GM23338 (cell line): ENCODE measurements around the gene ANKRD2. TPM values are rescaled to one million over a fixed set of nuclear protein-coding genes. Genes with fewer than 3 reads are reported as not detected.

Experiments
- ATAC-seq: fragments of 200-7000 bp; cut with Tn5 transposase; 3 replicates; pipeline ENCODE4 v1.9.1; 2020
- DNase-seq: peaks from one replicate; pipeline ENCODE4 v3.0.0-alpha.2; 2015; ENCODE audit warnings: low spot score
- H2AFZ ChIP-seq: fragments of 200-600 bp; sonication (generic); 2 replicates; pipeline ENCODE4 v1.8.0; 2016; ENCODE audit warnings: antibody characterized with exemption, mild to moderate bottlenecking, moderate library complexity
- H3F3A ChIP-seq: fragments of 200-600 bp; sonication (generic); replicated peaks from 2 replicates; pipeline ENCODE4 v1.8.0; 2017; ENCODE audit warnings: antibody characterized with exemption, mixed run types, low read depth
- H3K27ac ChIP-seq: fragments of 200-600 bp; sonication (generic); 2 replicates; pipeline ENCODE4 v1.6.1; 2016; ENCODE audit warnings: low read depth
- H3K27me3 ChIP-seq: fragments of 200-600 bp; sonication (generic); 2 replicates; pipeline ENCODE4 v1.8.0; 2016; ENCODE audit warnings: mild to moderate bottlenecking, mixed run types, moderate library complexity; ENCODE audit not compliant: insufficient read depth
- H3K36me3 ChIP-seq: fragments of 200-600 bp; sonication (generic); 2 replicates; pipeline ENCODE4 v1.8.0; 2016; ENCODE audit warnings: mild to moderate bottlenecking; ENCODE audit not compliant: insufficient read depth
- H3K4me1 ChIP-seq: fragments of 200-600 bp; sonication (generic); 2 replicates; pipeline ENCODE4 v1.8.0; 2016; ENCODE audit warnings: mild to moderate bottlenecking, moderate library complexity; ENCODE audit not compliant: insufficient read depth
- H3K4me2 ChIP-seq: fragments of 200-600 bp; sonication (generic); 2 replicates; pipeline ENCODE4 v1.7.1; 2017; ENCODE audit warnings: mixed run types
- H3K4me3 ChIP-seq: fragments of 200-600 bp; sonication (generic); 2 replicates; pipeline ENCODE4 v1.6.1; 2016; ENCODE audit warnings: mixed run types
- H3K79me2 ChIP-seq: fragments of 200-600 bp; sonication (generic); replicated peaks from 2 replicates; pipeline ENCODE4 v1.8.0; 2017; ENCODE audit warnings: mild to moderate bottlenecking; ENCODE audit not compliant: insufficient read depth
- H3K9me2 ChIP-seq: fragments of 200-600 bp; sonication (generic); 2 replicates; pipeline ENCODE4 v1.8.0; 2017; ENCODE audit not compliant: insufficient read depth
- H4K20me1 ChIP-seq: fragments of 200-600 bp; sonication (generic); replicated peaks from 2 replicates; pipeline ENCODE4 v1.8.0; 2017; ENCODE audit warnings: mild to moderate bottlenecking; ENCODE audit not compliant: insufficient read depth
- H3K27ac Mint-ChIP-seq: 2 replicates; pipeline ENCODE4 v1.8.0; 2020; ENCODE audit warnings: inconsistent platforms, mild to moderate bottlenecking, moderate library complexity, mixed read lengths
- H3K27me3 Mint-ChIP-seq: 3 replicates; pipeline ENCODE4 v1.8.0; 2022; ENCODE audit warnings: low read depth, mild to moderate bottlenecking, moderate library complexity, mixed read lengths, inconsistent platforms; ENCODE audit not compliant: insufficient read depth, poor library complexity
- H3K36me3 Mint-ChIP-seq: 3 replicates; pipeline ENCODE4 v1.8.0; 2021; ENCODE audit warnings: low read depth, mild to moderate bottlenecking, inconsistent platforms, moderate library complexity, mixed read lengths
- H3K4me1 Mint-ChIP-seq: 3 replicates; pipeline ENCODE4 v1.8.0; 2020; ENCODE audit warnings: mild to moderate bottlenecking, inconsistent platforms, mixed read lengths
- H3K4me3 Mint-ChIP-seq: 3 replicates; pipeline ENCODE4 v1.8.0; 2021; ENCODE audit warnings: moderate library complexity, mild to moderate bottlenecking, inconsistent platforms, mixed read lengths
- H3K9me3 Mint-ChIP-seq: 3 replicates; pipeline ENCODE4 v1.8.0; 2020; ENCODE audit warnings: moderate library complexity, mild to moderate bottlenecking, inconsistent platforms, mixed read lengths
- CREB1 ChIP-seq: fragments of 250-450 bp; sonication (Bioruptor Pico); IDR thresholded peaks from 2 replicates; pipeline ENCODE4 v1.5.0; 2020; ENCODE audit warnings: low read depth, mild to moderate bottlenecking, moderate library complexity
- EZH2 ChIP-seq: fragments of 200-600 bp; sonication (generic); IDR thresholded peaks from one replicate; pipeline ENCODE4 v1.8.0; 2017; ENCODE audit warnings: antibody characterized with exemption, mild to moderate bottlenecking, low read depth; ENCODE audit not compliant: unreplicated experiment
- EZH2phosphoT487 ChIP-seq: fragments of 200-600 bp; sonication (generic); IDR thresholded peaks from one replicate; pipeline ENCODE4 v1.8.1; 2018; ENCODE audit warnings: antibody characterized with exemption; ENCODE audit not compliant: unreplicated experiment
- JUNB ChIP-seq: IDR thresholded peaks from one replicate; pipeline ENCODE4 v1.6.1; 2016; ENCODE audit warnings: antibody characterized with exemption; ENCODE audit not compliant: unreplicated experiment
- NANOG ChIP-seq: IDR thresholded peaks from 2 replicates; pipeline ENCODE4 v1.6.1; 2016; ENCODE audit warnings: antibody characterized with exemption, borderline replicate concordance
- POLR2AphosphoS5 ChIP-seq: IDR thresholded peaks from 2 replicates; pipeline ENCODE4 v1.6.1; 2016; ENCODE audit warnings: antibody characterized with exemption, low read depth
- STAT1 ChIP-seq: IDR thresholded peaks from one replicate; pipeline ENCODE4 v1.6.1; 2016; ENCODE audit warnings: antibody characterized with exemption; ENCODE audit not compliant: unreplicated experiment
- ZNF114 ChIP-seq: fragments of 250-450 bp; sonication (Bioruptor Pico); IDR thresholded peaks from 2 replicates; pipeline ENCODE4 v1.5.0; 2020; ENCODE audit warnings: mild to moderate bottlenecking, moderate library complexity
- ZNF331 ChIP-seq: fragments of 250-450 bp; sonication (Bioruptor Pico); IDR thresholded peaks from 2 replicates; pipeline ENCODE4 v1.5.0; 2020; ENCODE audit warnings: low read depth, mild to moderate bottlenecking, moderate library complexity
- polyA plus RNA-seq: library from polyadenylated mRNA; unstranded; fragments of >200 nt; fragmentation: Nextera tagmentation; extraction: Ambion mirVana; gene quantifications from 2 replicates; pipeline ENCODE4 v1.2.1, GENCODE V29; 2016
- total RNA-seq: library from RNA; depleted of rRNA; stranded (reverse); fragments of >200 nt; shearing (Covaris generic); gene quantifications from 2 replicates; pipeline ENCODE4 v1.2.3, GENCODE V29; 2014
- TF ChIP-seq, protein P1 (sequence below): IDR thresholded peaks from one replicate; pipeline ENCODE4 v1.6.1; 2018; ENCODE audit warnings: antibody characterized with exemption; ENCODE audit not compliant: unreplicated experiment
- TF ChIP-seq, protein P2 (sequence below): fragments of 250-450 bp; sonication (Bioruptor Pico); IDR thresholded peaks from 2 replicates; pipeline ENCODE4 v1.5.0; 2020; ENCODE audit warnings: mild to moderate bottlenecking, moderate library complexity
- TF ChIP-seq, protein P3 (sequence below), 2 experiments: fragments of 200-600 bp in 1 of 2; sonication (generic) in 1 of 2; conservative IDR thresholded peaks; 2 replicates each; pipeline versions ENCODE4 v1.5.1 to v1.6.1; 2016 to 2017; ENCODE audit warnings: antibody characterized with exemption in 2 of 2, low read depth in 2 of 2, mild to moderate bottlenecking in 2 of 2, moderate library complexity in 1 of 2
- TF ChIP-seq, protein P4 (sequence below): IDR thresholded peaks from 2 replicates; pipeline ENCODE4 v1.6.1; 2016; ENCODE audit warnings: antibody characterized with exemption

ANKRD2 gene
- total and polyA plus RNA-seq, 2 experiments from 2014 or later, result not detected

- Histone ChIP-seq H2AFZ (no peak overlapping the region), H3K4me2 (no peak overlapping the region), H3K4me3 (no peak overlapping the region), H3K4me1 (peaks cover 3% of the 10 kb centered on the region), H3K36me3 (no peaks in the 10 kb centered on the region), H3K27ac (no peak overlapping the region), H3K9me2 (no peaks in the 10 kb centered on the region), H3K27me3 (no peaks in the 10 kb centered on the region), H3K79me2 (no peaks in the 10 kb centered on the region), H4K20me1 (no peaks in the 10 kb centered on the region), H3F3A (no peaks in the 10 kb centered on the region)
- H3K36me3 Mint-ChIP-seq, result no peaks in the 10 kb centered on the region
- H3K9me3 Mint-ChIP-seq, result no peaks in the 10 kb centered on the region
- H3K4me3 Mint-ChIP-seq, result no peak overlapping the region
- H3K27ac Mint-ChIP-seq, result no peak overlapping the region
- DNase-seq, result no peak
- no peak for ATAC-seq
- peaks cover 8% of the 10 kb centered on the region for H3K27me3 Mint-ChIP-seq
- TF ChIP-seq ZNF331 (CRISPR knock-in tag) (no peak), JUNB (no peak), POLR2AphosphoS5 (no peak), ZNF114 (CRISPR knock-in tag) (no peak), EZH2 (no peak), NANOG (no peak), EZH2phosphoT487 (no peak), CREB1 (CRISPR knock-in tag) (no peak), STAT1 (no peak)
- TF ChIP-seq, protein P1, sequence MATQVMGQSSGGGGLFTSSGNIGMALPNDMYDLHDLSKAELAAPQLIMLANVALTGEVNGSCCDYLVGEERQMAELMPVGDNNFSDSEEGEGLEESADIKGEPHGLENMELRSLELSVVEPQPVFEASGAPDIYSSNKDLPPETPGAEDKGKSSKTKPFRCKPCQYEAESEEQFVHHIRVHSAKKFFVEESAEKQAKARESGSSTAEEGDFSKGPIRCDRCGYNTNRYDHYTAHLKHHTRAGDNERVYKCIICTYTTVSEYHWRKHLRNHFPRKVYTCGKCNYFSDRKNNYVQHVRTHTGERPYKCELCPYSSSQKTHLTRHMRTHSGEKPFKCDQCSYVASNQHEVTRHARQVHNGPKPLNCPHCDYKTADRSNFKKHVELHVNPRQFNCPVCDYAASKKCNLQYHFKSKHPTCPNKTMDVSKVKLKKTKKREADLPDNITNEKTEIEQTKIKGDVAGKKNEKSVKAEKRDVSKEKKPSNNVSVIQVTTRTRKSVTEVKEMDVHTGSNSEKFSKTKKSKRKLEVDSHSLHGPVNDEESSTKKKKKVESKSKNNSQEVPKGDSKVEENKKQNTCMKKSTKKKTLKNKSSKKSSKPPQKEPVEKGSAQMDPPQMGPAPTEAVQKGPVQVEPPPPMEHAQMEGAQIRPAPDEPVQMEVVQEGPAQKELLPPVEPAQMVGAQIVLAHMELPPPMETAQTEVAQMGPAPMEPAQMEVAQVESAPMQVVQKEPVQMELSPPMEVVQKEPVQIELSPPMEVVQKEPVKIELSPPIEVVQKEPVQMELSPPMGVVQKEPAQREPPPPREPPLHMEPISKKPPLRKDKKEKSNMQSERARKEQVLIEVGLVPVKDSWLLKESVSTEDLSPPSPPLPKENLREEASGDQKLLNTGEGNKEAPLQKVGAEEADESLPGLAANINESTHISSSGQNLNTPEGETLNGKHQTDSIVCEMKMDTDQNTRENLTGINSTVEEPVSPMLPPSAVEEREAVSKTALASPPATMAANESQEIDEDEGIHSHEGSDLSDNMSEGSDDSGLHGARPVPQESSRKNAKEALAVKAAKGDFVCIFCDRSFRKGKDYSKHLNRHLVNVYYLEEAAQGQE, result no peak
- TF ChIP-seq, protein P2, sequence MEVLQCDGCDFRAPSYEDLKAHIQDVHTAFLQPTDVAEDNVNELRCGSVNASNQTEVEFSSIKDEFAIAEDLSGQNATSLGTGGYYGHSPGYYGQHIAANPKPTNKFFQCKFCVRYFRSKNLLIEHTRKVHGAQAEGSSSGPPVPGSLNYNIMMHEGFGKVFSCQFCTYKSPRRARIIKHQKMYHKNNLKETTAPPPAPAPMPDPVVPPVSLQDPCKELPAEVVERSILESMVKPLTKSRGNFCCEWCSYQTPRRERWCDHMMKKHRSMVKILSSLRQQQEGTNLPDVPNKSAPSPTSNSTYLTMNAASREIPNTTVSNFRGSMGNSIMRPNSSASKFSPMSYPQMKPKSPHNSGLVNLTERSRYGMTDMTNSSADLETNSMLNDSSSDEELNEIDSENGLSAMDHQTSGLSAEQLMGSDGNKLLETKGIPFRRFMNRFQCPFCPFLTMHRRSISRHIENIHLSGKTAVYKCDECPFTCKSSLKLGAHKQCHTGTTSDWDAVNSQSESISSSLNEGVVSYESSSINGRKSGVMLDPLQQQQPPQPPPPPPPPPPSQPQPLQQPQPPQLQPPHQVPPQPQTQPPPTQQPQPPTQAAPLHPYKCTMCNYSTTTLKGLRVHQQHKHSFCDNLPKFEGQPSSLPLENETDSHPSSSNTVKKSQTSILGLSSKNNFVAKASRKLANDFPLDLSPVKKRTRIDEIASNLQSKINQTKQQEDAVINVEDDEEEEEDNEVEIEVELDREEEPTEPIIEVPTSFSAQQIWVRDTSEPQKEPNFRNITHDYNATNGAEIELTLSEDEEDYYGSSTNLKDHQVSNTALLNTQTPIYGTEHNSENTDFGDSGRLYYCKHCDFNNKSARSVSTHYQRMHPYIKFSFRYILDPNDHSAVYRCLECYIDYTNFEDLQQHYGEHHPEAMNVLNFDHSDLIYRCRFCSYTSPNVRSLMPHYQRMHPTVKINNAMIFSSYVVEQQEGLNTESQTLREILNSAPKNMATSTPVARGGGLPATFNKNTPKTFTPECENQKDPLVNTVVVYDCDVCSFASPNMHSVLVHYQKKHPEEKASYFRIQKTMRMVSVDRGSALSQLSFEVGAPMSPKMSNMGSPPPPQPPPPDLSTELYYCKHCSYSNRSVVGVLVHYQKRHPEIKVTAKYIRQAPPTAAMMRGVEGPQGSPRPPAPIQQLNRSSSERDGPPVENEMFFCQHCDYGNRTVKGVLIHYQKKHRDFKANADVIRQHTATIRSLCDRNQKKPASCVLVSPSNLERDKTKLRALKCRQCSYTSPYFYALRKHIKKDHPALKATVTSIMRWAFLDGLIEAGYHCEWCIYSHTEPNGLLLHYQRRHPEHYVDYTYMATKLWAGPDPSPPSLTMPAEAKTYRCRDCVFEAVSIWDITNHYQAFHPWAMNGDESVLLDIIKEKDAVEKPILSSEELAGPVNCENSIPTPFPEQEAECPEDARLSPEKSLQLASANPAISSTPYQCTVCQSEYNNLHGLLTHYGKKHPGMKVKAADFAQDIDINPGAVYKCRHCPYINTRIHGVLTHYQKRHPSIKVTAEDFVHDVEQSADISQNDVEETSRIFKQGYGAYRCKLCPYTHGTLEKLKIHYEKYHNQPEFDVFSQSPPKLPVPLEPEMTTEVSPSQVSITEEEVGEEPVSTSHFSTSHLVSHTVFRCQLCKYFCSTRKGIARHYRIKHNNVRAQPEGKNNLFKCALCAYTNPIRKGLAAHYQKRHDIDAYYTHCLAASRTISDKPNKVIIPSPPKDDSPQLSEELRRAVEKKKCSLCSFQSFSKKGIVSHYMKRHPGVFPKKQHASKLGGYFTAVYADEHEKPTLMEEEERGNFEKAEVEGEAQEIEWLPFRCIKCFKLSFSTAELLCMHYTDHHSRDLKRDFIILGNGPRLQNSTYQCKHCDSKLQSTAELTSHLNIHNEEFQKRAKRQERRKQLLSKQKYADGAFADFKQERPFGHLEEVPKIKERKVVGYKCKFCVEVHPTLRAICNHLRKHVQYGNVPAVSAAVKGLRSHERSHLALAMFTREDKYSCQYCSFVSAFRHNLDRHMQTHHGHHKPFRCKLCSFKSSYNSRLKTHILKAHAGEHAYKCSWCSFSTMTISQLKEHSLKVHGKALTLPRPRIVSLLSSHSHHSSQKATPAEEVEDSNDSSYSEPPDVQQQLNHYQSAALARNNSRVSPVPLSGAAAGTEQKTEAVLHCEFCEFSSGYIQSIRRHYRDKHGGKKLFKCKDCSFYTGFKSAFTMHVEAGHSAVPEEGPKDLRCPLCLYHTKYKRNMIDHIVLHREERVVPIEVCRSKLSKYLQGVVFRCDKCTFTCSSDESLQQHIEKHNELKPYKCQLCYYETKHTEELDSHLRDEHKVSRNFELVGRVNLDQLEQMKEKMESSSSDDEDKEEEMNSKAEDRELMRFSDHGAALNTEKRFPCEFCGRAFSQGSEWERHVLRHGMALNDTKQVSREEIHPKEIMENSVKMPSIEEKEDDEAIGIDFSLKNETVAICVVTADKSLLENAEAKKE, result no peak
- TF ChIP-seq, protein P3, sequence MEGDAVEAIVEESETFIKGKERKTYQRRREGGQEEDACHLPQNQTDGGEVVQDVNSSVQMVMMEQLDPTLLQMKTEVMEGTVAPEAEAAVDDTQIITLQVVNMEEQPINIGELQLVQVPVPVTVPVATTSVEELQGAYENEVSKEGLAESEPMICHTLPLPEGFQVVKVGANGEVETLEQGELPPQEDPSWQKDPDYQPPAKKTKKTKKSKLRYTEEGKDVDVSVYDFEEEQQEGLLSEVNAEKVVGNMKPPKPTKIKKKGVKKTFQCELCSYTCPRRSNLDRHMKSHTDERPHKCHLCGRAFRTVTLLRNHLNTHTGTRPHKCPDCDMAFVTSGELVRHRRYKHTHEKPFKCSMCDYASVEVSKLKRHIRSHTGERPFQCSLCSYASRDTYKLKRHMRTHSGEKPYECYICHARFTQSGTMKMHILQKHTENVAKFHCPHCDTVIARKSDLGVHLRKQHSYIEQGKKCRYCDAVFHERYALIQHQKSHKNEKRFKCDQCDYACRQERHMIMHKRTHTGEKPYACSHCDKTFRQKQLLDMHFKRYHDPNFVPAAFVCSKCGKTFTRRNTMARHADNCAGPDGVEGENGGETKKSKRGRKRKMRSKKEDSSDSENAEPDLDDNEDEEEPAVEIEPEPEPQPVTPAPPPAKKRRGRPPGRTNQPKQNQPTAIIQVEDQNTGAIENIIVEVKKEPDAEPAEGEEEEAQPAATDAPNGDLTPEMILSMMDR (conservative IDR thresholded peaks at IDR 0.05; ENCODE audit: low read depth in 2 of 2), result no peak
- TF ChIP-seq, protein P4, sequence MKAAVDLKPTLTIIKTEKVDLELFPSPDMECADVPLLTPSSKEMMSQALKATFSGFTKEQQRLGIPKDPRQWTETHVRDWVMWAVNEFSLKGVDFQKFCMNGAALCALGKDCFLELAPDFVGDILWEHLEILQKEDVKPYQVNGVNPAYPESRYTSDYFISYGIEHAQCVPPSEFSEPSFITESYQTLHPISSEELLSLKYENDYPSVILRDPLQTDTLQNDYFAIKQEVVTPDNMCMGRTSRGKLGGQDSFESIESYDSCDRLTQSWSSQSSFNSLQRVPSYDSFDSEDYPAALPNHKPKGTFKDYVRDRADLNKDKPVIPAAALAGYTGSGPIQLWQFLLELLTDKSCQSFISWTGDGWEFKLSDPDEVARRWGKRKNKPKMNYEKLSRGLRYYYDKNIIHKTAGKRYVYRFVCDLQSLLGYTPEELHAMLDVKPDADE, result no peak
- peaks cover 10% of the 10 kb centered on the region; the same call in 2 of the 3 replicates for H3K4me1 Mint-ChIP-seq
These were observed 9.6 kb downstream of the ANKRD2 start for GRCh38 chr10:97582169-97582568.
